ENCODE measurements around the gene BACE2. TPM values are rescaled to one million over a fixed set of nuclear protein-coding genes. Genes with fewer than 3 reads are reported as not detected.
"Not testable (repeated sequence)": the region's sequence is repeated elsewhere in the genome, so short reads cannot be mapped to it uniquely, and the experiment has no call there.

Gene BACE2
- total RNA-seq, 2 experiments from 2014 or later, result 0.77 to 1.1 TPM

GRCh38 chr21:41170859-41171609, 3.1 kb downstream of the BACE2 start:
- H3K27ac Mint-ChIP-seq, result no peak overlapping the region
- intact Hi-C loops (cut with micrococcal nuclease), result no loop called here
- no peak overlapping the region for H3K4me3 Mint-ChIP-seq
- H3K9me3 Mint-ChIP-seq, result no peaks in the 10 kb centered on the region
- DNase-seq, result no peak
- POLR2A ChIA-PET, result no interaction called here
- H3K36me3 Mint-ChIP-seq, result no peaks in the 10 kb centered on the region
- CTCF ChIA-PET, result no interaction called here
- peaks cover 7% of the 10 kb centered on the region for H3K4me1 Mint-ChIP-seq (ENCODE audit: low read depth)
- peaks cover 34% of the 10 kb centered on the region for H3K27me3 Mint-ChIP-seq

- Mint-ChIP-seq H3K4me1 (ENCODE audit: low read depth) (no peaks in the 10 kb centered on the region), H3K27ac (no peak overlapping the region), H3K4me3 (no peak overlapping the region), H3K9me3 (no peaks in the 10 kb centered on the region), H3K27me3 (peaks cover 33% of the 10 kb centered on the region), H3K36me3 (no peaks in the 10 kb centered on the region)
- ChIA-PET CTCF (no interaction called here), POLR2A (no interaction called here)
- DNase-seq, result no peak
- intact Hi-C loops (cut with micrococcal nuclease), result no loop called here
These were observed 7.1 kb downstream of the BACE2 start for GRCh38 chr21:41175080-41175479.

- H3K27me3 Mint-ChIP-seq, result peaks cover 30% of the 10 kb centered on the region
- no peak for DNase-seq
- no peaks in the 10 kb centered on the region for H3K36me3 Mint-ChIP-seq
- CTCF ChIA-PET, result no interaction called here
- no peak overlapping the region for H3K27ac Mint-ChIP-seq
- no peaks in the 10 kb centered on the region for H3K9me3 Mint-ChIP-seq
- POLR2A ChIA-PET, result no interaction called here
- intact Hi-C loops (cut with micrococcal nuclease), result no loop called here
- no peak overlapping the region for H3K4me3 Mint-ChIP-seq
- no peaks in the 10 kb centered on the region for H3K4me1 Mint-ChIP-seq (ENCODE audit: low read depth)
These were observed 8.9 kb downstream of the BACE2 start for GRCh38 chr21:41176846-41177245.

DNA sequence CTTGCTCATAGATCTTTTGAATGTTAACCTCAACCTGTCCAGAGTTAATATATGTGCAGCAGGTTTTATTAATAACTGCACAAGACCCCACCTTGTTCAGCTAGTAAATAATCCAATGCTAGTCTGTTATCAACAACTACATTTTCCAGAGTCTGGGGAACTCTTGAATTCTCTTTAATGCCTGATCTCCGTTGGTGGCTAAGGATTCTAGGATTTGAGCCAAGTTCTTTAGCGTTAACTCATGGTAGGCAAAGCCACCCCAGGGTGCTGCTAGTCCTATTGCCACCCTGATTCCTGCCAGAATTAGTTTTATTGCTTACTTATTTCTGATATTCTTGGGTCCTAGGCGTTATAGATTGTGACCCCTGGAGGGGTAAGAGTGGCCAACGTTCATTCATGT, 12.8 kb downstream of the BACE2 start:
- no peaks in the 10 kb centered on the region for H3K36me3 Mint-ChIP-seq
- intact Hi-C loops (cut with micrococcal nuclease), result no loop called here
- CTCF ChIA-PET, result no interaction called here
- H3K9me3 Mint-ChIP-seq, result no peaks in the 10 kb centered on the region
- no peak overlapping the region for H3K27ac Mint-ChIP-seq
- no peak for DNase-seq
- peaks cover 23% of the 10 kb centered on the region for H3K27me3 Mint-ChIP-seq
- POLR2A ChIA-PET, result no interaction called here
- H3K4me1 Mint-ChIP-seq (ENCODE audit: low read depth), result no peaks in the 10 kb centered on the region
- no peak overlapping the region for H3K4me3 Mint-ChIP-seq

DNA sequence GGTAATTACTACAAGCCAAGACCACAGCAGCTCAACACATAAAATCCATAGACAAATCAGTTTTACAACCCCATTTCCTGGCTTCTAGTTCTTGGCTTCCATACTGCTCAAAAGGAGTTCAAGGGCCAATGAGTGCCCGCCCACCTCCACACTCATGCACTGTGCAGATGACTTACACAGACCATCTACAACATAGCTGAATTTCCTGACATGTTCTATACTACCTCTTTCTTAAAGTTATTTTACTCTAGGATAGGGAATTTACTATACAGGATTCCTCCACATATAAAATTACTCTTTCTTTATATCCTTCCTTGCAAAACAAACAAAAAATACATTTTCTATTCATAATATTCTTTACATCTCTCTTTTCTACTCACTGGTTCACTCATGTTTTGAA, 14.6 kb downstream of the BACE2 start:
- ChIA-PET POLR2A (no interaction called here), CTCF (no interaction called here)
- intact Hi-C loops (cut with micrococcal nuclease), result no loop called here
- Mint-ChIP-seq H3K27ac (no peak overlapping the region), H3K27me3 (peaks cover 15% of the 10 kb centered on the region), H3K36me3 (no peaks in the 10 kb centered on the region), H3K4me3 (no peak overlapping the region), H3K9me3 (no peaks in the 10 kb centered on the region), H3K4me1 (ENCODE audit: low read depth) (no peaks in the 10 kb centered on the region)
- no peak for DNase-seq

- Mint-ChIP-seq H3K4me3 (no peak overlapping the region), H3K4me1 (ENCODE audit: low read depth) (no peaks in the 10 kb centered on the region), H3K36me3 (no peaks in the 10 kb centered on the region), H3K27me3 (peaks cover 13% of the 10 kb centered on the region), H3K9me3 (no peaks in the 10 kb centered on the region), H3K27ac (no peak overlapping the region)
- CTCF ChIA-PET, result no interaction called here
- intact Hi-C loops (cut with micrococcal nuclease), result no loop called here
- DNase-seq, result no peak
- POLR2A ChIA-PET, result no interaction called here
These were observed 15.6 kb downstream of the BACE2 start for GRCh38 chr21:41183575-41183974.

- no peak overlapping the region for H3K4me3 Mint-ChIP-seq
- H3K27ac Mint-ChIP-seq, result no peak overlapping the region
- no peaks in the 10 kb centered on the region for H3K36me3 Mint-ChIP-seq
- H3K4me1 Mint-ChIP-seq (ENCODE audit: low read depth), result no peaks in the 10 kb centered on the region
- POLR2A ChIA-PET, result no interaction called here
- H3K27me3 Mint-ChIP-seq, result peaks cover 14% of the 10 kb centered on the region
- peaks cover 7% of the 10 kb centered on the region for H3K9me3 Mint-ChIP-seq
- CTCF ChIA-PET, result no interaction called here
- no peak for DNase-seq
- intact Hi-C loops (cut with micrococcal nuclease), result no loop called here
These were observed 17.8 kb downstream of the BACE2 start for GRCh38 chr21:41185802-41186201.

DNA sequence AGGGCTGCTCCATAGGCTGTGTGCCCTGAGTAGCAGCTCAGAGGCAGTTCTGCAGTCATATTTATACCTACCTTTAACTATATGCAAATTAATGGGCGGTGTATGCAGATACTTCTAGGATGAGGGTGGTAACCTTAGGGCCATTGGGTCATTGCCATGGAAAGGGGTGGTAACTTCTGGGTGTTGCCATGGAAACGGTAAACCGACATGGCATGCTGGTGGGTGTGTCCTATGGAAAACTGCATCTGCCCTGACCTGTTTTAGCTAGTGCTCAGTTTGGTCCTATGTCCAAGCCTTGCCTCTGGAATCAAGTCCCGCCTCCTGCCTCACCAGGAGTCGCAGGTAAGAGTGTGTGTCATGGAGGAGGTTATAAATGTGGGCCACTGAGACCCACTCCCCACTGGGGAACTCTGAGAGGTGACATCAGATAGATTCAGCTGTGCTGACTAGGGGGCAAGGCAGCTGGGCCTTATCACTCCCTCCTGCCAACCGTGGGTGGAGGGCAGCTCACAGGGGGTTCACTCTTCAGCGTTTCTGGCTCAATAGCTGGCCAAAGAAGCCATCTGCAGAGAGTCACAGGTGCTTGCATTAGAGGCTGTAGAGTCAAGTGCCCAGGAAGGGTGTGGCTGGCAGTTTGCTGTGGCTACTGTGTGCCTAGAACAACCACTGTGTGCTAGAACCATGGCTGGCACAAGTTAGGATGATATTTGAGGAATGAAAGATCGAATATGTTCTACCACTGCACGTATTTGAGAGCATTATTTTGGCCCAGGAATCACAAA, 19.0 kb downstream of the BACE2 start:
- H3K27ac Mint-ChIP-seq, result no peak overlapping the region
- ChIA-PET CTCF (no interaction called here), POLR2A (no interaction called here)
- H3K9me3 Mint-ChIP-seq, result peaks cover 7% of the 10 kb centered on the region
- intact Hi-C loops (cut with micrococcal nuclease), result no loop called here
- no peak overlapping the region for H3K4me3 Mint-ChIP-seq
- no peak for DNase-seq
- peaks cover 12% of the 10 kb centered on the region for H3K27me3 Mint-ChIP-seq
- H3K36me3 Mint-ChIP-seq, result no peaks in the 10 kb centered on the region
- no peaks in the 10 kb centered on the region for H3K4me1 Mint-ChIP-seq (ENCODE audit: low read depth)

- H3K27ac Mint-ChIP-seq, result no peak overlapping the region
- H3K27me3 Mint-ChIP-seq, result peaks cover 14% of the 10 kb centered on the region
- intact Hi-C loops (cut with micrococcal nuclease), result no loop called here
- H3K9me3 Mint-ChIP-seq, result peaks cover 7% of the 10 kb centered on the region
- ChIA-PET CTCF (no interaction called here), POLR2A (no interaction called here)
- no peak for DNase-seq
- H3K4me3 Mint-ChIP-seq, result no peak overlapping the region
- H3K4me1 Mint-ChIP-seq (ENCODE audit: low read depth), result no peaks in the 10 kb centered on the region
- H3K36me3 Mint-ChIP-seq, result no peaks in the 10 kb centered on the region
These were observed 19.6 kb downstream of the BACE2 start for GRCh38 chr21:41187537-41188025.

DNA sequence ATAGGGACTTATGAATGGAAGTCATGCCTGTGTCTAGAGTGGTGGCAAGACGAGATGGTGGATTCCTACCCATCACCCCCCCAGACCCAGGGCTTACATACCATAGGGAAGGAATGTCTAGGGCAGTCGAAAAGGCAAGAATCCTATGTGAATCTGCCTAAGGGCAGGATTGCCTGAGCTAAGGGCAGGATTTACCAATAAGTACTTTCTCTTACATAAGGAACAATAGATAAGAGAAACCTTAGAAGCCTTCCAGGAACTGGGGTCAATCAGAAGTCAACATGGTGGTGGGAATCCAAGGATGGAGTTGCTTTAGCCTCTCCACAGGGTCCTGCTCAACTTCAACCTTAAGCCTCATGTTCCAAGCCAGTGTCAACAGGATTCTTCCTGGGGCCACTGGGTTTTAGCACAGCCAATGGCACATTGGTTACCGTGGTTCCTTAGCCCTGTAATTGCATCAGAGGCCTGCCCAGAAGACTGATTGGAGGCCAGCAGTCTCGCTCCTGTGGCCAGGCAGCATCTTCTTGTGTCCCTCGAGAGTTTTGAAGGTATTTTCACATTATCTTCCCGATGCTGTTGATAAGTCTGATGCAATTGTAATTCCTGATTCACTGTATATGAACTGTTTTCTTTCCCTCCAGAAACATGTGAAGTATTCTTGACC, 20.7 kb downstream of the BACE2 start:
- no peak for DNase-seq
- Mint-ChIP-seq H3K27me3 (peaks cover 14% of the 10 kb centered on the region), H3K4me3 (no peak overlapping the region), H3K36me3 (no peaks in the 10 kb centered on the region), H3K4me1 (ENCODE audit: low read depth) (no peaks in the 10 kb centered on the region), H3K27ac (no peak overlapping the region), H3K9me3 (peaks cover 7% of the 10 kb centered on the region)
- ChIA-PET CTCF (no interaction called here), POLR2A (no interaction called here)
- intact Hi-C loops (cut with micrococcal nuclease), result no loop called here

- Mint-ChIP-seq H3K27me3 (peaks cover 15% of the 10 kb centered on the region), H3K9me3 (peaks cover 7% of the 10 kb centered on the region), H3K4me1 (ENCODE audit: low read depth) (no peaks in the 10 kb centered on the region), H3K27ac (no peak overlapping the region), H3K36me3 (no peaks in the 10 kb centered on the region), H3K4me3 (no peak overlapping the region)
- intact Hi-C loops (cut with micrococcal nuclease), result no loop called here
- DNase-seq, result no peak
- CTCF ChIA-PET, result no interaction called here
- POLR2A ChIA-PET, result no interaction called here
These were observed 21.3 kb downstream of the BACE2 start for GRCh38 chr21:41189150-41189745.

DNA sequence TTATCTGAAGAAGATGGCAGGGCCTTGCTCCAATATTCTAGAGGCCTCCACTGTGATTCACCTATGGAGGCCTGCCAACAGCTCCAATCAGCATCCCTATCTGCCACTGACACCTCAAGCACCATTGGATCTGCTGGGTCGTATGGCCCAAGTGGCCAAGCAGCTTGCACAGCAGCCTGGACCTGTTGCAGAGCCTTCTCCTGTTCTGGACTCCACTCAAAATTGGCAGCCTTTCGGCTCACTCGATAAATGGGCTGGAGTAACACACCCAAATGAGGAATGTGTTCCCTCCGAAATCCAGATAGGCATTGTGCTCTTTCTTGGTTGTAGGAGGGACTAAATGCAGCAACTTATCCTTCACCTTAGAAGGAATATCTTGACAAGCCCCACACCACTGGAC, 24.6 kb downstream of the BACE2 start:
- DNase-seq; H3K36me3 Mint-ChIP-seq; POLR2A ChIA-PET; H3K27ac Mint-ChIP-seq; H3K9me3 Mint-ChIP-seq; H3K4me1 Mint-ChIP-seq (ENCODE audit: low read depth); intact Hi-C loops (cut with micrococcal nuclease); H3K4me3 Mint-ChIP-seq; CTCF ChIA-PET: not testable (repeated sequence)
- peaks cover 20% of the 10 kb centered on the region for H3K27me3 Mint-ChIP-seq

Measured in activated CD4-positive, alpha-beta memory T cell treated with anti-CD3 and anti-CD28 coated beads for 36 hours (primary cell).